Measurements from ENCODE around the gene FADS2. TPM values are rescaled to one million over a fixed set of nuclear protein-coding genes. Genes with fewer than 3 reads are reported as not detected.

The FADS2 gene
- polyA plus RNA-seq, 1 donor from 2014 or later = 145 TPM

- no peaks in the 10 kb centered on the region for H3K27me3 ChIP-seq (ENCODE audit: insufficient read depth, low read depth, low read length)
- H2AFZ ChIP-seq (ENCODE audit: low read depth, low read length) = peak within 1 kb of the TSS; percentile 42
- peak; percentile 75 for TF ChIP-seq EP300 (conservative IDR thresholded peaks at IDR 0.05; ENCODE audit: poor library complexity, severe bottlenecking)
- TF ChIP-seq RAD21 (conservative IDR thresholded peaks at IDR 0.05) = peak; percentile 58
- no peak for TF ChIP-seq EZH2 (IDR thresholded peaks at IDR 0.05; ENCODE audit: borderline replicate concordance, insufficient read depth, low read length, poor library complexity, severe bottlenecking)
- TF ChIP-seq POLR2AphosphoS5 (IDR thresholded peaks at IDR 0.05) = peak; percentile 82
- no peak for TF ChIP-seq TAF1 (IDR thresholded peaks at IDR 0.05; ENCODE audit: low read depth)
- peak; percentile 88 for TF ChIP-seq MXI1 (conservative IDR thresholded peaks at IDR 0.05; ENCODE audit: poor library complexity, severe bottlenecking)
- TF ChIP-seq CTCF (IDR thresholded peaks at IDR 0.05; ENCODE audit: poor library complexity, severe bottlenecking) = peak; percentile 90
- peak; percentile 64 for TF ChIP-seq SMC3 (conservative IDR thresholded peaks at IDR 0.05; ENCODE audit: poor library complexity)
- TF ChIP-seq, protein P1, sequence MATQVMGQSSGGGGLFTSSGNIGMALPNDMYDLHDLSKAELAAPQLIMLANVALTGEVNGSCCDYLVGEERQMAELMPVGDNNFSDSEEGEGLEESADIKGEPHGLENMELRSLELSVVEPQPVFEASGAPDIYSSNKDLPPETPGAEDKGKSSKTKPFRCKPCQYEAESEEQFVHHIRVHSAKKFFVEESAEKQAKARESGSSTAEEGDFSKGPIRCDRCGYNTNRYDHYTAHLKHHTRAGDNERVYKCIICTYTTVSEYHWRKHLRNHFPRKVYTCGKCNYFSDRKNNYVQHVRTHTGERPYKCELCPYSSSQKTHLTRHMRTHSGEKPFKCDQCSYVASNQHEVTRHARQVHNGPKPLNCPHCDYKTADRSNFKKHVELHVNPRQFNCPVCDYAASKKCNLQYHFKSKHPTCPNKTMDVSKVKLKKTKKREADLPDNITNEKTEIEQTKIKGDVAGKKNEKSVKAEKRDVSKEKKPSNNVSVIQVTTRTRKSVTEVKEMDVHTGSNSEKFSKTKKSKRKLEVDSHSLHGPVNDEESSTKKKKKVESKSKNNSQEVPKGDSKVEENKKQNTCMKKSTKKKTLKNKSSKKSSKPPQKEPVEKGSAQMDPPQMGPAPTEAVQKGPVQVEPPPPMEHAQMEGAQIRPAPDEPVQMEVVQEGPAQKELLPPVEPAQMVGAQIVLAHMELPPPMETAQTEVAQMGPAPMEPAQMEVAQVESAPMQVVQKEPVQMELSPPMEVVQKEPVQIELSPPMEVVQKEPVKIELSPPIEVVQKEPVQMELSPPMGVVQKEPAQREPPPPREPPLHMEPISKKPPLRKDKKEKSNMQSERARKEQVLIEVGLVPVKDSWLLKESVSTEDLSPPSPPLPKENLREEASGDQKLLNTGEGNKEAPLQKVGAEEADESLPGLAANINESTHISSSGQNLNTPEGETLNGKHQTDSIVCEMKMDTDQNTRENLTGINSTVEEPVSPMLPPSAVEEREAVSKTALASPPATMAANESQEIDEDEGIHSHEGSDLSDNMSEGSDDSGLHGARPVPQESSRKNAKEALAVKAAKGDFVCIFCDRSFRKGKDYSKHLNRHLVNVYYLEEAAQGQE (IDR thresholded peaks at IDR 0.05; ENCODE audit: borderline replicate concordance) = peak; percentile 28
- H3K4me3 ChIP-seq (ENCODE audit: low read length) = peak within 1 kb of the TSS; percentile 99
- no peaks in the 10 kb centered on the region for H3K9me3 ChIP-seq (ENCODE audit: low read length)
- H3K9me2 ChIP-seq (ENCODE audit: insufficient read depth, low read length) = no peaks in the 10 kb centered on the region
- peak within 1 kb of the TSS; percentile 93 for H3K27ac ChIP-seq (ENCODE audit: low read length)
- peak within 1 kb of the TSS; percentile 75 for H3K4me2 ChIP-seq (ENCODE audit: low read length)
- H3F3A ChIP-seq (ENCODE audit: insufficient read depth, low read length, poor library complexity, severe bottlenecking) = no peaks in the 10 kb centered on the region
- peaks cover 40% of the 10 kb centered on the region for H3K79me2 ChIP-seq (replicated peaks; ENCODE audit: insufficient read depth, low read length)
- no peaks in the 10 kb centered on the region for H4K20me1 ChIP-seq (ENCODE audit: insufficient read depth)
- peak within 1 kb of the TSS; percentile 97 for H3K9ac ChIP-seq (ENCODE audit: low read length)
- H3K36me3 ChIP-seq (ENCODE audit: insufficient read depth, low read length) = peaks cover 5% of the 10 kb centered on the region
These were observed 11.2 kb upstream of the FADS2 start, which contains the start of gene FADS1 for GRCh38 chr11:61816736-61817455. Gene FADS1 (minus strand): TSS chr11:61817003. CDS start chr11:61816929, 74 bp downstream.

- Histone ChIP-seq H3K27ac (ENCODE audit: low read length) (peak overlapping the region; percentile 93), H3F3A (ENCODE audit: insufficient read depth, low read length, poor library complexity, severe bottlenecking) (no peaks in the 10 kb centered on the region), H2AFZ (ENCODE audit: low read depth, low read length) (peak overlapping the region; percentile 3)
These were observed 10.5 kb upstream of the FADS2 start for GRCh38 chr11:61817471-61818202.

More at GRCh38 chr11:61817471-61818202, 10.5 kb upstream of the FADS2 start:
- no peaks in the 10 kb centered on the region for H4K20me1 ChIP-seq (ENCODE audit: insufficient read depth)
- peak overlapping the region; percentile 97 for H3K9ac ChIP-seq (ENCODE audit: low read length)
- H3K36me3 ChIP-seq (ENCODE audit: insufficient read depth, low read length) = no peaks in the 10 kb centered on the region
- H3K4me3 ChIP-seq (ENCODE audit: low read length) = peak overlapping the region; percentile 99
- H3K9me3 ChIP-seq (ENCODE audit: low read length) = no peaks in the 10 kb centered on the region
- no peaks in the 10 kb centered on the region for H3K27me3 ChIP-seq (ENCODE audit: insufficient read depth, low read depth, low read length)
- no peaks in the 10 kb centered on the region for H3K9me2 ChIP-seq (ENCODE audit: insufficient read depth, low read length)
- peaks cover 40% of the 10 kb centered on the region for H3K79me2 ChIP-seq (replicated peaks; ENCODE audit: insufficient read depth, low read length)
- peak overlapping the region; percentile 68 for H3K4me2 ChIP-seq (ENCODE audit: low read length)
- TF ChIP-seq EZH2 (IDR thresholded peaks at IDR 0.05; ENCODE audit: borderline replicate concordance, insufficient read depth, low read length, poor library complexity, severe bottlenecking) (no peak), SMC3 (conservative IDR thresholded peaks at IDR 0.05; ENCODE audit: poor library complexity) (no peak), RAD21 (conservative IDR thresholded peaks at IDR 0.05) (no peak), MXI1 (conservative IDR thresholded peaks at IDR 0.05; ENCODE audit: poor library complexity, severe bottlenecking) (no peak), TAF1 (IDR thresholded peaks at IDR 0.05; ENCODE audit: low read depth) (no peak), POLR2AphosphoS5 (IDR thresholded peaks at IDR 0.05) (no peak), CTCF (IDR thresholded peaks at IDR 0.05; ENCODE audit: poor library complexity, severe bottlenecking) (no peak), EP300 (conservative IDR thresholded peaks at IDR 0.05; ENCODE audit: poor library complexity, severe bottlenecking) (no peak)
- TF ChIP-seq, protein P1 (IDR thresholded peaks at IDR 0.05; ENCODE audit: borderline replicate concordance) = no peak
